Glutamatergic neuron (in vitro differentiated cells): Measurements from ENCODE around the gene FBXW8. TPM values are rescaled to one million over a fixed set of nuclear protein-coding genes. Genes with fewer than 3 reads are reported as not detected.

ENCODE experiments used
- DNase-seq: peaks from one replicate; pipeline ENCODE4 v3.0.0; 2022
- H3K27ac Mint-ChIP-seq: one replicate; pipeline ENCODE4 v1.8.0; 2020; ENCODE audit warnings: mild to moderate bottlenecking, mixed read lengths, inconsistent platforms; ENCODE audit not compliant: unreplicated experiment
- H3K27me3 Mint-ChIP-seq: one replicate; pipeline ENCODE4 v1.8.0; 2020; ENCODE audit warnings: mild to moderate bottlenecking, moderate library complexity, mixed read lengths, inconsistent platforms; ENCODE audit not compliant: unreplicated experiment
- H3K36me3 Mint-ChIP-seq: one replicate; pipeline ENCODE4 v1.8.0; 2020; ENCODE audit warnings: mild to moderate bottlenecking, mixed read lengths, inconsistent platforms; ENCODE audit not compliant: unreplicated experiment
- H3K4me1 Mint-ChIP-seq: one replicate; pipeline ENCODE4 v1.8.0; 2020; ENCODE audit warnings: mild to moderate bottlenecking, low read depth, mixed read lengths, inconsistent platforms; ENCODE audit not compliant: unreplicated experiment
- H3K4me3 Mint-ChIP-seq: one replicate; pipeline ENCODE4 v1.8.0; 2020; ENCODE audit warnings: mild to moderate bottlenecking, mixed read lengths, inconsistent platforms; ENCODE audit not compliant: unreplicated experiment
- H3K9me3 Mint-ChIP-seq: one replicate; pipeline ENCODE4 v1.8.0; 2020; ENCODE audit warnings: mild to moderate bottlenecking, moderate library complexity, mixed read lengths, inconsistent platforms; ENCODE audit not compliant: unreplicated experiment
- total RNA-seq: library from RNA; stranded (reverse); fragmentation: NEBNext Ultra II Directional; extraction: Animal tissue kit (Norgen Biotek cat#: 25700); gene quantifications from one replicate; pipeline ENCODE4 v1.2.1, GENCODE V29; 2021; ENCODE audit not compliant: unreplicated experiment
- TF ChIP-seq, protein P1 (sequence below): fragments of 200-600 bp; sonication (generic); IDR thresholded peaks from one replicate; pipeline ENCODE4 v1.5.0; 2021; ENCODE audit not compliant: partially characterized antibody, unreplicated experiment

The FBXW8 gene
- total RNA-seq, 1 donor from 2014 or later, result 16.2 TPM

DNA sequence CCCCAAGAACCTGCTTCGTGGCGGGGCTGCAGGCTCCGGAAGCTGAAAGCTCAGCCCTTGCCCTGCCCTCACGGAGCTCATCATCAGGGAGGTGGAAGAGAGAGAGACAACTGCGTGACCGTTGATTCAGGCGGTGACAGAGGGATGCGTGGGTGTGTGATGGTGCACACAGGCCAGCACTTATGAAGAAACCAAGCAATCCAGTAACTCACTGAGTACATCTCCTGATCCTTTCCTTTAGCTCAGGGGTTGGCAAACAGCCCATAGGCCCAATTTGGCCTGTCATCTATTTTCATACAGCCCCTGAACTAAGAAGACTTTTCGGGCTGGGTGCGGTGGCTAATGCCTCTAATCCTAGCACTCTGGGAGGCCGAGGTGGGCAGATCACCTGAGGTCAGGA is 138.5 kb downstream of the FBXW8 start:
- Mint-ChIP-seq H3K9me3 (peaks cover 5% of the 10 kb centered on the region), H3K27ac (no peak overlapping the region)

DNA sequence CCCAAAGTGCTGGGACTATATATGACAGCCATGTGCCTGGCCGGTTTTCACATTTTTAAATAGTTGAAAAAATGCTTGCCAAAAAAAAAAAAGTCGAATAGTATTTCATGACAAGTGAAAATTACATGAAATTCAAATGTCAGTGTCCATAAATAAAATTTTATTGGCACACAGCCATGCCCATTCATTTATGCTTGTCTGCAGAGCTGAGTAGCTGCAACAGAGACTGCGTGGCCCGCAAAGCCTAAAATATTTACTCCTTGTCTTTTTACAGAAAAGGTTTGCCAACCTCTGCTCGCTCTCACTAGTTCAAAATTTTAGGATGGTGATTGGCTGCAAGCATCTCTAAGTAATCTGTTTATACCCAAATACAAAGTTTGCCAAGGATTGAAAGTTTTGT is 139.3 kb downstream of the FBXW8 start:
- no peak overlapping the region for H3K27ac Mint-ChIP-seq
- H3K36me3 Mint-ChIP-seq, result no peaks in the 10 kb centered on the region
- peaks cover 15% of the 10 kb centered on the region for H3K27me3 Mint-ChIP-seq
- no peak for DNase-seq
- H3K4me1 Mint-ChIP-seq, result peaks cover 17% of the 10 kb centered on the region
- H3K4me3 Mint-ChIP-seq, result no peak overlapping the region
- TF ChIP-seq, protein P1, sequence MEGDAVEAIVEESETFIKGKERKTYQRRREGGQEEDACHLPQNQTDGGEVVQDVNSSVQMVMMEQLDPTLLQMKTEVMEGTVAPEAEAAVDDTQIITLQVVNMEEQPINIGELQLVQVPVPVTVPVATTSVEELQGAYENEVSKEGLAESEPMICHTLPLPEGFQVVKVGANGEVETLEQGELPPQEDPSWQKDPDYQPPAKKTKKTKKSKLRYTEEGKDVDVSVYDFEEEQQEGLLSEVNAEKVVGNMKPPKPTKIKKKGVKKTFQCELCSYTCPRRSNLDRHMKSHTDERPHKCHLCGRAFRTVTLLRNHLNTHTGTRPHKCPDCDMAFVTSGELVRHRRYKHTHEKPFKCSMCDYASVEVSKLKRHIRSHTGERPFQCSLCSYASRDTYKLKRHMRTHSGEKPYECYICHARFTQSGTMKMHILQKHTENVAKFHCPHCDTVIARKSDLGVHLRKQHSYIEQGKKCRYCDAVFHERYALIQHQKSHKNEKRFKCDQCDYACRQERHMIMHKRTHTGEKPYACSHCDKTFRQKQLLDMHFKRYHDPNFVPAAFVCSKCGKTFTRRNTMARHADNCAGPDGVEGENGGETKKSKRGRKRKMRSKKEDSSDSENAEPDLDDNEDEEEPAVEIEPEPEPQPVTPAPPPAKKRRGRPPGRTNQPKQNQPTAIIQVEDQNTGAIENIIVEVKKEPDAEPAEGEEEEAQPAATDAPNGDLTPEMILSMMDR, result no peak
- H3K9me3 Mint-ChIP-seq, result peaks cover 4% of the 10 kb centered on the region

More for the DNA sequence above, 138.5 kb downstream of the FBXW8 start:
- H3K4me1 Mint-ChIP-seq, result peaks cover 18% of the 10 kb centered on the region
- no peaks in the 10 kb centered on the region for H3K36me3 Mint-ChIP-seq
- H3K4me3 Mint-ChIP-seq, result no peak overlapping the region
- TF ChIP-seq, protein P1, result no peak
- H3K27me3 Mint-ChIP-seq, result peaks cover 10% of the 10 kb centered on the region
- DNase-seq, result no peak

DNA sequence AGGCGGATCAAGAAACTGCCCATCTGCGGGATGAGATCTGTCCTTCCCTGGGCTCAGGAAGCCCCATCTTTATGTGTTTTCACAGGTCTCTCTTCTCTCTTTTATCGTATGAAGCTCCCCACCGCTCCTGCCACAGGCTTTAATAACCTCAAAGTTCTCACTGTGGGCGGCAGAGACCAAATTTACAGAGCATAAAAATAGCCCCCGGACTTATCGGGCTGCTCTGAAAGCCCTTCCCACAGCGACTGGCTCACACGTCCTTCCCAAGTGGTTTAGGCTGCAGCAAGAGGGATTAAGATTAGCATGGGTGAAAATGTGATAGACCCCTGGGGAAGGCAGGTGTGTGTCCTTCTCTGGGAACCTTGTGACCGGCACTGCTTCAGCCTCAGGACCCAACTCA is 140.6 kb downstream of the FBXW8 start:
- no peak for DNase-seq
- peaks cover 9% of the 10 kb centered on the region for H3K4me1 Mint-ChIP-seq
- H3K27ac Mint-ChIP-seq, result no peak overlapping the region
- peaks cover 13% of the 10 kb centered on the region for H3K27me3 Mint-ChIP-seq
- H3K9me3 Mint-ChIP-seq, result peaks cover 4% of the 10 kb centered on the region
- TF ChIP-seq, protein P1, result no peak
- H3K4me3 Mint-ChIP-seq, result no peak overlapping the region
- H3K36me3 Mint-ChIP-seq, result no peaks in the 10 kb centered on the region

DNA sequence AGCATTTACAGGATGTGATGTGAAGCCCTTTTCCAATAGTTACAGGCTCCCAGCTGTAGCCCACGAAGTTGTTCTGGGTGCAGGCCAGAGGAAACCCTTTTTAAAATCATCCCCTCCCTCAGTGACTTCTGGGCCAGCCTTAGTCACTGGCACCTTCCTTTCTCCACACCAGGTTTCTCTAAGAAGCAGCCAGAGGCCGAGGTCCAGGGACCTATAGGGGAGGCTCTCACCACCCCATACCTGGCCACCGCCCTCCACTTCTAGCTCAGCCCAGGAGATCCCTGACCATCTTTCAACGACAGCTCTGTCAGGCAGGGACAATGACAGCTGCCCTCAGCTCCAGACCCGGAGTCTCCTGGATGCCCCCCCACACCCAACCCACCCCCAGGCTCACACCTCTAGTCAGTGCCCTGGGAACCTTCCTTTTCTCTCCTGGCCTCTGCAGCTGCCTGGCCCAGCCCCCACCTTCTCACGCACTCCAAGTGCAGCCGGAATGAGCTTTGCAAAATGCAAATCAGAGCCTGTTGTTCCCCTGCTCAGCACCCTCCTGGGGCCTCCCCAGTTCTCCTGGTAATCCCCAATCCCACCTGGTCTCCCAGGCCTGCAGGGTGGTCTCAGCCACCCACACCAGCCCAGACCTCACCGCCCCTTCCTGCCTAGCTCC is 141.8 kb downstream of the FBXW8 start:
- DNase-seq, result no peak
- H3K4me1 Mint-ChIP-seq, result peaks cover 9% of the 10 kb centered on the region
- H3K4me3 Mint-ChIP-seq, result peak overlapping the region; percentile 55
- H3K36me3 Mint-ChIP-seq, result no peaks in the 10 kb centered on the region
- TF ChIP-seq, protein P1, result no peak
- H3K27ac Mint-ChIP-seq, result no peak overlapping the region
- peaks cover 4% of the 10 kb centered on the region for H3K9me3 Mint-ChIP-seq
- peaks cover 13% of the 10 kb centered on the region for H3K27me3 Mint-ChIP-seq

DNA sequence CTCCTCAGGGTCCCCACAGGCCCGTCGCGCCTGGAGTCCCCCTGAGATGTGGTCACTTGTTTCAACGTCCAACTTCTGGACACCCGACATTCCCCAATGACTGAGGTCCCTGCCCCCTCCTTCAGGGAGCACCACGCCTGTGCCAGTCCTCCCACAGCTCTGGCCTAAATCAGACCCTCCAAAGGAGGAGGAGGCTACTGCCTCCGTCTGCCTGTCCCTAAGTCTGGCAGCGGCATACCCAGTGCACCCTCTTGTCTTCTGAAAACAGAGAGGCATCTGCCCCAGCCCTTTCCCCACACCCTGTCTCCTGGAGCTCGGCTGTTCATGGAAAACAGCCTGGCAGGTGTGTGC is 142.3 kb downstream of the FBXW8 start:
- H3K4me1 Mint-ChIP-seq, result peaks cover 9% of the 10 kb centered on the region
- H3K9me3 Mint-ChIP-seq, result peaks cover 4% of the 10 kb centered on the region
- no peaks in the 10 kb centered on the region for H3K36me3 Mint-ChIP-seq
- H3K27ac Mint-ChIP-seq, result no peak overlapping the region
- peaks cover 13% of the 10 kb centered on the region for H3K27me3 Mint-ChIP-seq
- no peak for DNase-seq
- TF ChIP-seq, protein P1, result no peak
- peak overlapping the region; percentile 55 for H3K4me3 Mint-ChIP-seq
